Measurements from ENCODE around the gene FAM81B. TPM values are rescaled to one million over a fixed set of nuclear protein-coding genes. Genes with fewer than 3 reads are reported as not detected.

FAM81B gene
- total and polyA plus RNA-seq, 2 experiments from 2014 or later, result not detected

DNA sequence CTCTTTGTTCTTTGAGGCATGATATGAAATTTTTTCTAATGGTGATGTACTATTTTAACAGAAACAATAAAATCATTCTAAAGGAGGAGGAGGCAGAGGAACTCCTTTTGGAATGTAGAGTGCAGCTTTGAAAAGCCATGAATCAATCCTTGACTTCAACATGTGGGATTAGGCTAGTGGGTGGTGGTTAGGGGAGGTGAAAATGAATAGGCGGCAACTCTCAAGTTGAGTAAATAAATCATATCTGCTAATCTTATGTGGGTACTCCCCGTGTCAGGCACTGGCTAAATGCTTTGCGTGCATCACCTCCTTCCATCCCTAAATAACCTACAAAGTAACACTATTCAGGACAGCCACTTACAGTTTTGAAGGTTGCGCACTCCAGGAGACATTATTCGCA, 35.1 kb downstream of the FAM81B start:
- H3K4me1 ChIP-seq (ENCODE audit: insufficient read depth), result no peaks in the 10 kb centered on the region
- no peak overlapping the region for H3K27ac ChIP-seq
- DNase-seq, result no peak
- H3K4me2 ChIP-seq (ENCODE audit: unreplicated experiment), result no peak overlapping the region
- no peaks in the 10 kb centered on the region for H3K79me2 ChIP-seq (ENCODE audit: insufficient read depth)
- H3K4me3 ChIP-seq, result no peak overlapping the region
- H3K9me3 ChIP-seq (ENCODE audit: low read depth), result no peaks in the 10 kb centered on the region
- TF ChIP-seq EZH2phosphoT487 (IDR thresholded peaks at IDR 0.05; ENCODE audit: insufficient read depth, low read depth) (no peak), EZH2 (IDR thresholded peaks at IDR 0.05; ENCODE audit: insufficient read depth, poor library complexity, severe bottlenecking) (no peak)
- no peak overlapping the region for H3K9ac ChIP-seq
- WGBS, 2 experiments (ENCODE audit: low coverage in 1 of 2, low lambda C conversion rate in 2 of 2, missing lambda C conversion rate in 2 of 2), result 65 to 66% methylated on average over 5 of the region's 5 CpGs
- H2AFZ ChIP-seq, result no peak overlapping the region
- H3F3A ChIP-seq (ENCODE audit: insufficient read depth), result no peaks in the 10 kb centered on the region
- H3K9me2 ChIP-seq (ENCODE audit: insufficient read depth), result no peaks in the 10 kb centered on the region
- no peaks in the 10 kb centered on the region for H3K36me3 ChIP-seq (ENCODE audit: low read depth)
- no peaks in the 10 kb centered on the region for H4K20me1 ChIP-seq (ENCODE audit: insufficient read depth)
- no peaks in the 10 kb centered on the region for H3K27me3 ChIP-seq (replicated peaks; ENCODE audit: insufficient read depth)
- in situ Hi-C loops (cut with MboI), result no loop called here

DNA sequence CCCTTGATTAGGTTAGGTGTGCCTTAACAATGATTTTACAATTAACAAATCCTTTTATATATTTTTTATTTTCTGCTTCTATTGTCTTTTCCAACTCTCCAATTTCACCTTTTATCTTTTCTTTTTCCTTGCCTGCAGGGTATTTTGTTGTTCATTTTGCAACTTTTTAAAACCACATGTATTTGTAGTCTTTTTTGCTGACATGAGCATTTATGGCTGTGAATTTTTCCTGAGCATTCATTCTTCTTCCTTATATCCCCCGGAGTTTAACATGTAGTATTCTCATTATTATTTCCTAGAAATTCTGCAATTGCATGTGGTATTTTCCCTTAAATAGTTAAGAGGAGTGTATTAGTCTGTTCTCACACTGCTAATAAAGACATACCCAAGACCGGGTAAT, 41.6 kb downstream of the FAM81B start:
- WGBS, 2 experiments (ENCODE audit: low coverage in 1 of 2, low lambda C conversion rate in 2 of 2, missing lambda C conversion rate in 2 of 2), result 32 to 39% methylated on average over 2 of the region's 2 CpGs

DNA sequence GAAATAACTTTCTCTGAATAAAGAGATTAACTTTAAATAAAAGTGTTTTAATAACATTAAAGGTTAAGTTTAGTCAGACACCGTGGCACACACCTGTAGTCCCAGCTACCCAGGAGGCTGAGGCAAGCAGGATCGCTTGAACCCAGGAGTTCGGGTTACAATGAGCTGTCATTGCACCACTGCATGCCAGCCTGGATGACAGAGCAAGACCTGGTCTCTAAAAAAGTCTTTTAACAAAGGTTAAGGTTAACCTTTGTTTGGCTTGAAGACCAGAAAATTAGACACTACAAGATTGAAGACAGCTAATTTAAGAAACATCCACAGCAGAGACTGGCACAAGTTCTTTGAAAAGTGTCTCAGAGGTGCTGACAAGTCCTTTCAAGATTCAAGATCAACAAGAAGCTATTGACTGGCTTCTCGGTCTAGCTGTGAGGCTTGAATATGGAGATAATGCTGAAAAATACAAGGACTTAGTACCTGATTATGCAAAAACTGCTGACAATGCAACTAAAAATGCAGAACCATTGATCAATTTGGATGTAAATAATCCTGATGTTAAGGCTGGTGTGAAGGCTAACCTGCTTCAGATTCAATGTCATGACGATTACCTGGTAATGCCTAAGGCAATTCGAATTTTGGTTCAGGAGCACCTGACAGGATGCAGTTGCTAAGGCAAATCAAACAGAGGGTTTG, 48.8 kb downstream of the FAM81B start:
- Histone ChIP-seq H3K4me1 (ENCODE audit: insufficient read depth) (no peaks in the 10 kb centered on the region), H4K20me1 (ENCODE audit: insufficient read depth) (no peaks in the 10 kb centered on the region), H3F3A (ENCODE audit: insufficient read depth) (no peaks in the 10 kb centered on the region), H3K4me3 (no peak overlapping the region), H3K9ac (no peak overlapping the region), H3K36me3 (ENCODE audit: low read depth) (no peaks in the 10 kb centered on the region), H3K27me3 (replicated peaks; ENCODE audit: insufficient read depth) (no peaks in the 10 kb centered on the region), H3K9me3 (ENCODE audit: low read depth) (no peaks in the 10 kb centered on the region), H3K79me2 (ENCODE audit: insufficient read depth) (no peaks in the 10 kb centered on the region), H2AFZ (no peak overlapping the region), H3K9me2 (ENCODE audit: insufficient read depth) (no peaks in the 10 kb centered on the region), H3K27ac (no peak overlapping the region), H3K4me2 (ENCODE audit: unreplicated experiment) (no peak overlapping the region)
- 18 to 22% methylated on average over 6 of the region's 6 CpGs for WGBS, 2 experiments (ENCODE audit: low coverage in 1 of 2, low lambda C conversion rate in 2 of 2, missing lambda C conversion rate in 2 of 2)
- no peak for TF ChIP-seq EZH2 (IDR thresholded peaks at IDR 0.05; ENCODE audit: insufficient read depth, poor library complexity, severe bottlenecking)
- no peak for TF ChIP-seq EZH2phosphoT487 (IDR thresholded peaks at IDR 0.05; ENCODE audit: insufficient read depth, low read depth)
- DNase-seq, result no peak
- in situ Hi-C loops (cut with MboI), result no loop called here

More for the DNA sequence above, 41.6 kb downstream of the FAM81B start:
- H3K4me2 ChIP-seq (ENCODE audit: unreplicated experiment), result no peak overlapping the region
- H3K9me3 ChIP-seq (ENCODE audit: low read depth), result peaks cover 4% of the 10 kb centered on the region
- no peaks in the 10 kb centered on the region for H4K20me1 ChIP-seq (ENCODE audit: insufficient read depth)
- H3K9ac ChIP-seq, result no peak overlapping the region
- no peaks in the 10 kb centered on the region for H3K9me2 ChIP-seq (ENCODE audit: insufficient read depth)
- no peaks in the 10 kb centered on the region for H3K36me3 ChIP-seq (ENCODE audit: low read depth)
- no peak overlapping the region for H2AFZ ChIP-seq
- TF ChIP-seq EZH2phosphoT487 (IDR thresholded peaks at IDR 0.05; ENCODE audit: insufficient read depth, low read depth), result no peak
- TF ChIP-seq EZH2 (IDR thresholded peaks at IDR 0.05; ENCODE audit: insufficient read depth, poor library complexity, severe bottlenecking), result no peak
- no peak overlapping the region for H3K4me3 ChIP-seq
- DNase-seq, result no peak
- H3K79me2 ChIP-seq (ENCODE audit: insufficient read depth), result no peaks in the 10 kb centered on the region
- in situ Hi-C loops (cut with MboI), result no loop called here
- no peaks in the 10 kb centered on the region for H3K4me1 ChIP-seq (ENCODE audit: insufficient read depth)
- H3K27ac ChIP-seq, result no peak overlapping the region
- no peaks in the 10 kb centered on the region for H3F3A ChIP-seq (ENCODE audit: insufficient read depth)
- no peaks in the 10 kb centered on the region for H3K27me3 ChIP-seq (replicated peaks; ENCODE audit: insufficient read depth)

DNA sequence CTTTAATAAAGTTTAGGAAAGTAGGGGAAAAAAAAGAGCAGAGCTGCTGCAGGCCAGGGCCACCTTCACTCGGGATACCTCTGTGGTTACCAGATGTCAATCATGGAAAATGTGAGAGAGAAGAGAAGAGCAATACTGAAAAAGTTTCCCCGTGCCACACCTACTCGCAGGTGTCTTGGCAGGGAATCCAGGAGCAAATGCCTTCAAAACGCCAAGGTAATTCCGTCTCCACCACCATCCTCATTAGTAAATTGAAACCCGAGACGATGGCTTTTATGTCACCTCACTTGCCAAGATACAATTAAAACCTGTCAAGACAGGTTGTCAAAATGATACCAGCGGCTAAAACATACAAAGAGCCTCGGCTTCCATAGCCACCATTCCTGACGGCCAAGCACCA, 49.7 kb downstream of the FAM81B start:
- Histone ChIP-seq H3K36me3 (ENCODE audit: low read depth) (no peaks in the 10 kb centered on the region), H3K9me3 (ENCODE audit: low read depth) (no peaks in the 10 kb centered on the region), H4K20me1 (ENCODE audit: insufficient read depth) (no peaks in the 10 kb centered on the region), H3K27ac (no peak overlapping the region), H3K79me2 (ENCODE audit: insufficient read depth) (no peaks in the 10 kb centered on the region), H3K9ac (no peak overlapping the region), H3F3A (ENCODE audit: insufficient read depth) (no peaks in the 10 kb centered on the region), H3K4me1 (ENCODE audit: insufficient read depth) (no peaks in the 10 kb centered on the region), H2AFZ (no peak overlapping the region), H3K9me2 (ENCODE audit: insufficient read depth) (no peaks in the 10 kb centered on the region), H3K27me3 (replicated peaks; ENCODE audit: insufficient read depth) (no peaks in the 10 kb centered on the region), H3K4me3 (no peak overlapping the region), H3K4me2 (ENCODE audit: unreplicated experiment) (no peak overlapping the region)
- DNase-seq, result no peak
- TF ChIP-seq EZH2 (IDR thresholded peaks at IDR 0.05; ENCODE audit: insufficient read depth, poor library complexity, severe bottlenecking) (no peak), EZH2phosphoT487 (IDR thresholded peaks at IDR 0.05; ENCODE audit: insufficient read depth, low read depth) (no peak)
- 38 to 40% methylated on average over 10 of the region's 10 CpGs for whole genome bisulfite sequencing, 2 experiments (ENCODE audit: low coverage in 1 of 2, low lambda C conversion rate in 2 of 2, missing lambda C conversion rate in 2 of 2)
- in situ Hi-C loops (cut with MboI), result no loop called here
